Activated effector memory CD4-positive, alpha-beta T cell treated with anti-CD3 and anti-CD28 coated beads, Interleukin-2, amount 50 U/mL, for 16 hours (primary cell): Measurements from ENCODE around the gene KCNJ6.
A peak's percentile ranks its signal among the peaks of the same experiment; 100 is the strongest.
"Not testable (repeated sequence)": the region's sequence is repeated elsewhere in the genome, so short reads cannot be mapped to it uniquely, and the experiment has no call there.

Experiments used
- DNase-seq: peaks from one replicate; pipeline ENCODE4 v3.0.0-alpha.2; 2020

Gene KCNJ6

DNA sequence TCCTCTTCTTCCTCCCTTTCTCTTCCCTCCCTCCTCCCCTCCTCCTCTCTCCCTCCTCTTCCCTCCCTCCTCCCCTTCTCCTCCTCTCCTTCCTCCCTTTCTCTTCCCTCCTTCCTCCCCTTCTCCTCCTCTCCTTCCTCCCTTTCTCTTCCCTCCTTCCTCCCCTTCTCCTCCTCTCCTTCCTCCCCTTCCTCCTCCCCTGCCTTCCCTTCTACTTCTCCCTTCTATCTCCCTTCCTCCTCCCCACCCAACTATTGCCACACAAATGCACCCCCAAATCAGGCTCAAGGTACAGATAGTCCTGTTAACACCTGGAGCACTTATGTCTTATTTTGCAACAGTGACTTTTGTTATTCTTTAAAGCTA is 203.7 kb downstream of the KCNJ6 start:
- DNase-seq = not testable (repeated sequence)

DNA sequence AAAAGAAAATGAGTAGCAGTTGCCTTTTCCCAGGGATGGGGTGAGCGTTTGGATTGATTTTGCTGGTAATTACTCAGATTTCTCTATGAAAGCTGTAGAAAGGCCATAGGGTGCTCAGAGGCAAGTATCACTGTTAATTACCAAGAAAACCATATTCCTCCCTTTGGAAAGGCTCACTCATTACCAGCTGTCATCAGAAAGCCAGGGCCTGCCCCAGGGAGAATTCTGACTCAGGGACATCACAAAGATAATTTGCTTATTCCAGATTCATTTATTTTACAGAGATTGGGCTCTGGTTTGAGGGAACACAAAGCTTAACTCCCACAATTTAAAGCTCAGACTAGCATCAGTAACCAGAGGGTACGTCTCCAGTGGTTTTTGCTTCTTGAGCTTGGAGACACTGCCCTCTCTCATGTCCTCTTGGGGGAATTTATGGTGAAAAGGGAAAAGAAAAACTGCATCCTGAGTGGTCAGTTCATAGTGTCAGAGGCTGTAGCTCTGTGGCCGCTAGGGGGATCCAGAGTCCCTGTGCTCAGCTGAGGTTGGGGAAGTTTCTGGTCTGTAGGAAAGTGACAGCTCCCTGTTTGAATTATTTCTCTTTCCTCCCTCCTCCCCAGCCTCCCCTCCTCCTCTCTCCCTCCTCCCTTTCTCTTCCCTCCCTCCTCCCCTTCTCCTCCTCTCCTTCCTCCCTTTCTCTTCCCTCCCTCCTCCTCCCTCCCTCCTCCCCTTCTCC is 204.3 kb downstream of the KCNJ6 start:
- peak; percentile 67 for DNase-seq

- no peak for DNase-seq
Observed at GRCh38 chr21:37711286-37711829, 204.9 kb downstream of the KCNJ6 start.

DNA sequence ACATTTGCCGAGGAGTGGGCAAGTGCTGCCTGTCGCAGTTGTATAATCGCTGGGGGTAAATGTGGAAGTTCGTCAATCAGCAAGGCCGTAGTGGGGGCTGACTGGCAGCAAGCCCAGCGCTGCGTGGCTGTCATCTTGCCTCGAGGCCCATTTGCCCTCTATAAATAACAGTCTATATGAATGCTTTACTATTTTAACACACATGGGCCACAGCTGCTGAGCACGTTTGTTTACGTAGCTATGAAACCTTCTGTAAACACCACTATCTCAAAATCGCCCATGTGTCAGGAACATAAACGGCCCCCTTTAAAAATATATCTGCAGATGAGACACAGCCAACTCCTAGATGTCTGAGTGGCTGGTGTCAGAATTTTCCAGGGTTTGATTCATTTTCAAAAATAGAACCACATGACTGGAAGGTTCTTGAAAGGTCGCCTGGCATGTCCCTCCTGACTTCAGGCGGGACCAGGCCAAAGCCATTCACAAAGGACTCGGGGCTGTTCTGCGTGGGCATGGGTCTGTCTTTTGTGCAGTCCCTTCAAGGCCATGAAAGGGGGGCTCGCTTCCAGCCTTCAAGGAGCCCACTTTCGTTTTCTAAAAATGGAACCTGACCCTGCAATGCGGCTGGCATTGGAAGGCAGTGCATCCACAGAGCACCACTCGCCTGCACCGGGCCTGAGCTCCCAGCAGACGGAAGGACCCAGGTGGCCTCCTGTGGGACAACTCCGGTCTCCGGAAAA is 205.5 kb downstream of the KCNJ6 start:
- no peak for DNase-seq

DNA sequence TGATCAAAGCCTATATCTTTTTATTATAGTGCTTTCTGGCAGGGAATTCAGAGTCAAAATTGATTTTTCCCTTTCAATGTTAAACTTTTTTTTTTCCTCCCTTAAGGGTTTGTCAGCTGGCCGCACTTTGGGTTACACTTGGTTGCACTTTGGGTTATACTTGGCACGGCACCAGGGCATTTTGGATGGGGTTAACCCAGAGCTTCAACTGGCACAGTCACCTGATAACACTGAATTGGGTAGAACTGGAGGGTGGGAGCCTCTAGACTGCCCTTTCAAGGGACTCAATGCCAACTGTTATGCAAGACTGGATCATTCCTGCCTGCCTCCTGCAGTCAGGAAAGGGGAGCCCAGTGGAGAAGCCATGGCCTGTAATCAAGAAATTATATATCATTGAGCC is 211.5 kb downstream of the KCNJ6 start:
- DNase-seq = no peak

DNA sequence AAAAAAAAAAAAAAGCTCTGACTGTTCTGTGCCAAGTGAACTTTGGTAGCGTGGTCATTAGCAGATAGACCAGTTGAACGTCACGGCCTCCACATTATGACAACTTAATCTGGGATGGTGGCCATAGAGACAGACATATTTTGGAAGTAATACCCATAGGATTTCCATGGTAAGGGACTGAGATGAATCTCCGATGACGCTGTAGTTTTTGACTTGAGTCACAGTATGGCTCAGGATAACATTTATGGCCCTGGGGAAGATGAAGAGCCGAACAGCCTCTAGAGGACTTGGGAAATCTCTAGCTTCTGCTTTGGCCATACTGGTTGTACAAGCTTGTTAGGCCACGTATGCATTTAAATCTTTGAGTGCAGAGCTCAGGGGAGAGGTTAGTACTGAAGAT is 214.0 kb downstream of the KCNJ6 start:
- DNase-seq = no peak

GRCh38 chr21:37700641-37701202 is 215.5 kb downstream of the KCNJ6 start:
- no peak for DNase-seq

GRCh38 chr21:37699024-37699775 is 217.1 kb downstream of the KCNJ6 start:
- DNase-seq = no peak

DNA sequence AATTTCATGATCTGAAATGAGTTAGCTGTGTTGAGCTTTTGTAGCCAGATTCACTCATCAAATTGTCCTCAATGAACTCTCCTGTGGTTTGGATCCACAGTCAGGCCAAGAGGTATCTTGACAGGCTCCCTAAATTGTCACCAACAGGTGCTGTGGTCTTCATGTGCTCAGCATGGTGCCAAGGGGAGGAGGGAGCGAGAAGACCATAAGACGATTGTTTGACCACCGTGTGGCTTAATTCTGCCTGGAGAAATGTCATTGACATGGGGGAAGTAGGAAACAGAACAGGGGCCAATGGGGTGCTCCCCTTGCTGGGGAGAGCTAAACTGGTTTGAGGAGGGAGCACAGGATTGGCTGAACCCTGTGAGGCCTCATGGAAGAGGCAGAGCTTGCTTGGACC is 219.3 kb downstream of the KCNJ6 start:
- DNase-seq = no peak

GRCh38 chr21:37695111-37695510 is 221.1 kb downstream of the KCNJ6 start:
- no peak for DNase-seq

DNA sequence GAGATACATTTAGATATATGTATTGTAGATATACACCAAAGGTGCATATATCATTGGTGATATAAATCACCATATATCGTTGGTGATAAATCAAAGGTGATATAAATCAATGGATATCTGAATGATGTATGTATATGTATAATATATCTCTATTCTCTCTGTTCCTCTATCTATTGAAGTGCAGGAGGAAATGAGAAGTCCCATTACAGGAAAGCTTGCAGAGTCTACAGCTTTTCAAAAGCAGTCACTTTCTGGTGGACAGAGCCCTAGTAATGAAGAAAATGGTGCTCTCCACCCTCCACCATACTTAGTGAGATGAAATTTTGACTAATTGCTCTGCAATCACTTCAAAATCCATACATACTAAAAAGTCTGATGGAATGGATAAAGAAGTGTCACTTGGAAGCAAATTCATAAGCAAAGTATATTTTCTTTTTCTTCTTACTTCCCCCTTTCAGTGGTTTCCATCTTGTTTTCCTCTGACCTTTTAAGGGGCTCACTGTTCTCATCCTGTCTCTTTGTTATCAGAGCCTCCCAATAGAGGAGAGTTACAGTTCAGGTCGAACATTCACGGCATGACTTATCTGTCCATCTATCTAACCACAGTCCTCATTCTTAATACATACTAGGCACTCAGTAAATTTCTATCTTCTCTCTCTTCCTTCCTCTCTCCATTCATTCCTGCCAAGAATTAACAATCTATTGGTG is 227.2 kb downstream of the KCNJ6 start:
- DNase-seq = no peak

DNA sequence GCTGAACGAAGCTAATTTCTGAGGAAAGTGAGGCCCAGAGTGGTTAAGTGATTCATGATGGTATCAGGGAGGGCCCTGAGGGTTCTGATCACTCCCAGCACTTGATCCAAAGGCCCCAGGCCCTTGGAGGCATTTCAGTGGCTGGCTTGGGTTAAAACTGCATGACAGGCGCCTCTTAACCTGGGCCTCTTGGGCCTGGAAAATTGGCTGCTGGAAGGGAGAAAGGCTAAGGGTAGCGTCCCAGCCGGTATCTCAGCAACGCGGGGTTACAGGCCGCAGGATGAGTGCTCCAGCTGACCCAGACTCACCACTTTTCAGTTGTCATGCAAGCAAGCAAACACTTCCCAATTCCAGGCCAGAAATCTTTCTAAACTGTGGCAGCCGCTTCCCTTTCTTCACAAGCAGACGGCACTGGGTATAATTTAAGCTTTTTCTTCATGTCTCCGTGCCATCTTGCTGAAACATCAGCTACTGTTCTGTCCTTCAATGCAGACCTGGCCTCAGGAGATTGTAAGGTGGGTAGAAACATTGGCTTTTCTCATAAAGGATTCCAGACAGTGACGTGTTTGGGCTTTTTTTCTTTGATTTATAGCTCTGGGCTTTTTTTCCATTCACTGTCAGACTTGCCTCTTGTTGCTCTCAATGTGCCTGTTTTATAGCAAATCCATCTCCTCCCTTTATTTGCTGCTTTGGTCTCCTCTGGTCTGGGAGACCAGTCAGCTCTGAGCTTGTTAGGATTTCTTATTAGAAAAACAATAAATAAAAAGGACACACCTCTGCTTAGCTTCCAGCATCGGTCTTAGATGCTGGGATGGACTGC is 229.1 kb downstream of the KCNJ6 start:
- no peak for DNase-seq

- DNase-seq = no peak
Observed at GRCh38 chr21:37684547-37684946, 231.7 kb downstream of the KCNJ6 start.

DNA sequence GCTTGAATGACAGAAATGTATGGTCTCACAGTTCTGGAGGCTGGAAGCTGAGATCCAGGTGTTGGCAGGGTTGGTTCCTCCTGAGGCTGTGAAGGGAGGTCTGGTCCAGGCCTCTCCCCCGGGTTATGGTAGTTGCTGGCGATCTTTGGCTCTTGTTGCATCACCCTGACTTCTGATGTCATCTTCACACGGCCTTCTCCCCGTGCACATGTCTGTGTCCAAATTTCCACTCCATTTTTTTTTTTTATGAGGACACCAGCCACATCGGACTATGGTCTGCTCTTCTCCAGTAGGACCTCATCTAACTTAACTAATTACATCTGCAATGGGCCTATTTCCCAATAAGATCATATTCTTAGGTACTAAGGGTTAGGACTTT is 232.2 kb downstream of the KCNJ6 start:
- no peak for DNase-seq

GRCh38 chr21:37683396-37684114 is 232.7 kb downstream of the KCNJ6 start:
- no peak for DNase-seq

GRCh38 chr21:37682966-37683365 is 233.3 kb downstream of the KCNJ6 start:
- DNase-seq = no peak

- DNase-seq = no peak
Observed at GRCh38 chr21:37677006-37677405, 239.3 kb downstream of the KCNJ6 start.

- peak; percentile 83 for DNase-seq
Observed at GRCh38 chr21:37675202-37675801, 241.0 kb downstream of the KCNJ6 start.

DNA sequence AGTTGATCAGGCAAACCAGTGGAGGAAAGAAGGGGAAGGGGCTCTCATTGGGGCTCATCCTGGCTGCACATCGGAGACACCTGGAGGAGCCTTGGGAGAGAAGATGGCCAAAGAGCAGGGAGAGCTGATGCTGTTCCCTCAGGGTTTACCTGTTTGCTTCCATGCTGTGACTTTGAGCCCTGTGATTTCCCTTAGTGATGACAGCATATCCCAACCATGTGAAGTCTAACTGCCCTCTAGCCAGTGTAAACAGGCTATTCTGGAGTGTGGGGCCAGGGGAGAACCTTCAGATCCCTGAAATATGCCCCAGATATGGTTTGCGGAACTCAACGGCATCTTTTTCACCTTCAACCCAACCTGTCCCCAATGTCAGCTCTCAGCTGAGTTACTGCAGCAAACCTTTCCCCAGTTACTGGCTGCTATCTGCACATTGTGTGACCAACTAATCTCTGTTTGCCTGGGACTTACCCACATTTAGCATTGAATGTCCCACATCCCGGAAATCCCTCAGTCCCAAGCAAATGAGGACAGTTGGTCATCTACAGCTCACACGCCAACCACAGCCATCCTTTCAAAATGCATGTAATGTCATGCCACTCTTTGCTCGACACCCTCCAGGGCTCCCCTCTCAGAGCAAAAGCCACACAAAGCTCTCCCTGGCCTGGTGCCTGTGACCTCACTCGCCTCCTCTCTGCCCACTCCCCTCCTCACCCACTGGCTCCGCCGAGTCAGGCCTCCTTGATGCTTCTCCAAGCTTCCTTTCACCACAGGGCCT is 242.3 kb downstream of the KCNJ6 start:
- DNase-seq = no peak

DNA sequence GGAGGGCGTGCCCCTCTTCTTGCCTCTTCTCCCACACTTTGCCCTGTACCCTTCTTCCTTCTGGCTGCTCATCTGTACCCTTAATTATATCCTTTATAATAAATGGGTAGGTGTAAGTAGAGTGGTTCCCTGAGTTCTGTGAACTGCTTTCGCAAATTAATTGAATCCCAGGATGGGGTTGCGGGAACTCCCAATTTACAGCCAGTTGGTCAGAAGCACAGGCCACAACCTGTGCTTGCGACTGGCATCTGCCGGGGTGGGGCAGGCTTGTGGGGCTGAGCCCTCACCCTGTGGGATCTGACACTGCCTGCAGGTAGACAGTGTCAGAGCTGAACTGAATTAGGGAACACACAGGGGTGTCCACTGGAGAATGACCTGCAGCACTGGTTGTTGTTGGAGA is 244.9 kb downstream of the KCNJ6 start:
- no peak for DNase-seq
